GM13976 (cell line): ENCODE measurements around the gene TEX38.

Experiments
- DNase-seq: peaks from one replicate; pipeline ENCODE4 v3.0.0; 2012; ENCODE audit warnings: low spot score
- in situ Hi-C: fragments of 300-500 bp; cut with MboI; formaldehyde crosslinking; loops from one replicate; pipeline ENCODE4 v1.12.0; 2022; ENCODE audit warnings: low sequenced_read_pairs, mixed read lengths, inconsistent platforms; ENCODE audit not compliant: unreplicated experiment
- TF ChIP-seq, protein P1 (sequence below): IDR thresholded peaks from 2 replicates; pipeline ENCODE4 v1.5.1; 2012; ENCODE audit warnings: borderline replicate concordance, mild to moderate bottlenecking; ENCODE audit not compliant: insufficient read depth; ENCODE audit errors: extremely low read depth, missing control alignments, control extremely low read depth

The TEX38 gene

DNA sequence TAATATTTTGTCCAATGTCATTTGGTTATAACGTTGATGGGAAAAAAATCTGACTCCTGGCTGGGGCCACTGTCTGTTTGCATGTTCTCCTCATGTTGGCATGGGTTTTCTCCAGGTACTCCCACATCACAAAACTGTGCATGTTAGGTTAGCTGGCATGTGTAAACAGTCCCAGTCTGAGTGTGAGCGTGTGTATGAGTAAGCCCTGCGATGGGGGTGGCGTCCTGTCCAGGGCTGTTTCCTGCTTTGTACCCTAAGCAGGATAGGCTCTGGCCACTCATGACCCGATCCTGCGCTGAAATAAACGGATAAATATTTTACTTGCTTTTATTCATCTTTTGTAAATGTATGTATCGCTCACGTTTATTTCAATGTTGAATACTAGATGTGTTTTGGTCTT is 33.8 kb downstream of the TEX38 start:
- in situ Hi-C loops, result no loop called here
- TF ChIP-seq, protein P1, sequence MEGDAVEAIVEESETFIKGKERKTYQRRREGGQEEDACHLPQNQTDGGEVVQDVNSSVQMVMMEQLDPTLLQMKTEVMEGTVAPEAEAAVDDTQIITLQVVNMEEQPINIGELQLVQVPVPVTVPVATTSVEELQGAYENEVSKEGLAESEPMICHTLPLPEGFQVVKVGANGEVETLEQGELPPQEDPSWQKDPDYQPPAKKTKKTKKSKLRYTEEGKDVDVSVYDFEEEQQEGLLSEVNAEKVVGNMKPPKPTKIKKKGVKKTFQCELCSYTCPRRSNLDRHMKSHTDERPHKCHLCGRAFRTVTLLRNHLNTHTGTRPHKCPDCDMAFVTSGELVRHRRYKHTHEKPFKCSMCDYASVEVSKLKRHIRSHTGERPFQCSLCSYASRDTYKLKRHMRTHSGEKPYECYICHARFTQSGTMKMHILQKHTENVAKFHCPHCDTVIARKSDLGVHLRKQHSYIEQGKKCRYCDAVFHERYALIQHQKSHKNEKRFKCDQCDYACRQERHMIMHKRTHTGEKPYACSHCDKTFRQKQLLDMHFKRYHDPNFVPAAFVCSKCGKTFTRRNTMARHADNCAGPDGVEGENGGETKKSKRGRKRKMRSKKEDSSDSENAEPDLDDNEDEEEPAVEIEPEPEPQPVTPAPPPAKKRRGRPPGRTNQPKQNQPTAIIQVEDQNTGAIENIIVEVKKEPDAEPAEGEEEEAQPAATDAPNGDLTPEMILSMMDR, result no peak
- no peak for DNase-seq

- in situ Hi-C loops, result no loop called here
- TF ChIP-seq, protein P1, result no peak
- DNase-seq, result no peak
Measured at GRCh38 chr1:46708121-46708520, 36.5 kb downstream of the TEX38 start.

DNA sequence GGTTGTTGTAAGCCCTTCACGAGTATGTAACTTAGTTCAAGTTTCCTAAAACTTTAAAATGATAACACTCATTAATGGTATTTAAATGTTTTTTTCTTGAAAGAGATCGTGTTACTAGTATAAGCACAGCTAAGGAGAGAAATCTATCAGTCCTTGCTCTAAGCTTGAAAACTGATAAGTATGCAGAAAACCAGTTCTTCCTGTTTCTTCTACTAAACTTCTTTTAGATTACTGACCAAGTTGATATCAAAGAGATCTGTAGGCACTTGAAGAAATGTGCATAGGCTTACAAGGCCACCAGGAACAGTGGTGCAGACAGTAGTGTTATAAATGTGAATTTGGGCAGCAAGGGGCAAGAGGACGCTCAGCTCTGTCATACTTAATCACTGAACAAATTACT is 43.3 kb downstream of the TEX38 start:
- TF ChIP-seq, protein P1, result no peak
- no peak for DNase-seq
- in situ Hi-C loops, result no loop called here

DNA sequence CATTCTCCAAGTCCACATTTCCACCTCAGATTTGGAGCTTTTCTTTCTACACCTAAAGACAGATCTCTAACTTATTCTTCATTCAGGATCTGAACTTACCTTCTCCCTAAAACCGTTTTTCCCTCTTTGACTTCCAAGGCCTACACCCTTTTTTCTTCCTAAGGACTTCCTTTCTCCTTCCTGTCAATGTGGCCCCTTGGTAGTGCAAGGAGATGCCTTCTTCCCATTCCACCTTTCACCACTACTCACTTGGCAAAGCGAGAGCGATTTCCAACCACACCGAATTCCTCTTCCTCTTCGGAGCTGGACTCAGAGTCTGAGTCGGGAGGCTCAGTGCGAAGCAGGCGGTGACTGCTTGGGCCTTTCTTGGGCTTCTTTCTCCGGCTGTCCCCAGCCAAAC is 46.0 kb downstream of the TEX38 start:
- TF ChIP-seq, protein P1, result no peak
- no peak for DNase-seq
- in situ Hi-C loops, result no loop called here

- in situ Hi-C loops, result no loop called here
- TF ChIP-seq, protein P1, result no peak
- DNase-seq, result no peak
Measured at GRCh38 chr1:46718340-46718726, 46.7 kb downstream of the TEX38 start.

DNA sequence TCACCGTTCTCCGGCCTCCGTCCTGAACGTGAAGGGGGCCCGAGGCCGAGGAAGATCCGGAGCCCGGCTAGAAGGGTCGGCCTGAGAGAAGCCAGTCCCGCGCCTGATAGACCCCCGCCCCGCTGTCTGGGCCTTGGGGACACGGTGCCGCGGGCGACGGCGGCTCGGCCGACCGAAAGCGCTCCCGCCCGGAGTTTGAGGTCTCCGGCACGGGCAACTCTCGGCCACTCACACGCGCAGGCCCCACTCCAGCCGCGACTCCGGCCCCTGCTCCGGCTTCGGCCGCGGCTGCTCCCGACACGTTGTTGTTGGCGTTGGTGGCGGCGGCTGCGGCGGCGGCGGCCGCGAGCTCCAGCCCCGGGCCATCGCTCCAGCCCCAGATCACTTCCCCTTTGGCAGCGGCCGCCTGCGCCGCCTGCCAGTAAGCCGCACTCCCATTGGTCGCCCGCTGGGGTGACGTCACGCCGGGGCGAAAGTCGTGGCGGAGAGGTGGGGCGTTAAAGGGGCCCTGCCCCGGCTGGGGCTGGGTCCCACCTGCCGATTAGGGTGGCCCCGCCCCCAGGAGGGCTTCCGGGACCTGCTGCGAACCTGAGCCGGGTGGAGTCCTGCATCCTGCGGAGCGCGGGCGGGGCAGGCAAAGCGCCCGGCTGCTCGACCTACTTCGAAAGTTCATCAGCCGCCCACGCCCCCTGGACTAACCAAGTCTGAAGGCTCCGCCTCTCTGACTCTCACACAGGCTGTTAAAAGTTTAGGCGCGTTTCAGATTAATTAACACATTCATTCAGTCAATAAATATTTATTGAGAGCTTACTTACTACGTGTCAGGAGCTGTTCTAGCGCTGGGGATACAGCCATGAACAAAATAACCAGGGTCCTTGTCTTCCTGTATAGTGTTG is 47.3 kb downstream of the TEX38 start, which contains the start of gene EFCAB14:
TSS of gene EFCAB14 (minus strand) at position 388 of the 896 bp plus-strand sequence. CDS start 1,027 bp downstream, outside the sequence.
- in situ Hi-C loops, result no loop called here
- TF ChIP-seq, protein P1, result no peak
- DNase-seq, result peak; percentile 99
